PC-9 (cell line): ENCODE results near the gene CCNY. TPM values are rescaled to one million over a fixed set of nuclear protein-coding genes. Genes with fewer than 3 reads are reported as not detected.

Experiments used
- BruUV-seq: library from RNA; stranded (reverse); fragments of 400-500 nt; replicated peaks from 2 replicates; lab custom pipeline; 2021; lab: Mats Ljungman, UMichigan
- CTCF ChIA-PET: fragments of 300-600 bp; sonication (Branson Sonifier 250); formaldehyde crosslinking; loops from one replicate; lab custom pipeline; 2022; ENCODE audit warnings: antibody characterized with exemption; lab: Charles Lee
- POLR2A ChIA-PET: fragments of 300-600 bp; sonication (Branson Sonifier 250); formaldehyde crosslinking; loops from one replicate; lab custom pipeline; 2022; ENCODE audit warnings: antibody characterized with exemption; ENCODE audit not compliant: unreplicated experiment; lab: Charles Lee
- DNase-seq, 2 experiments: peaks; one replicate each; pipeline versions ENCODE4 v3.0.0 to v3.0.0-alpha.2; 2015 to 2022; ENCODE audit warnings: mixed read lengths in 1 of 2
- H2AFZ ChIP-seq: fragments of 200-600 bp; sonication (generic); 2 replicates; pipeline ENCODE4 v1.8.1; 2017; ENCODE audit warnings: antibody characterized with exemption
- H3F3A ChIP-seq: fragments of 200-600 bp; sonication (generic); 2 replicates; pipeline ENCODE4 v1.8.1; 2017; ENCODE audit warnings: antibody characterized with exemption, mild to moderate bottlenecking, low read depth; ENCODE audit not compliant: insufficient read depth
- H3K27ac ChIP-seq: fragments of 200-600 bp; sonication (generic); 2 replicates; pipeline ENCODE4 v1.6.1; 2016; ENCODE audit warnings: mixed run types
- H3K27me3 ChIP-seq: fragments of 200-600 bp; sonication (generic); 2 replicates; pipeline ENCODE4 v1.6.1; 2016; ENCODE audit warnings: low read depth, mixed run types; ENCODE audit not compliant: insufficient read depth
- H3K36me3 ChIP-seq: fragments of 200-600 bp; sonication (generic); 2 replicates; pipeline ENCODE4 v1.6.1; 2016; ENCODE audit warnings: low read depth, mixed run types
- H3K4me1 ChIP-seq: fragments of 200-600 bp; sonication (generic); replicated peaks from 2 replicates; pipeline ENCODE4 v1.6.1; 2016; ENCODE audit warnings: mixed run types; ENCODE audit not compliant: insufficient read depth
- H3K4me2 ChIP-seq: fragments of 200-600 bp; sonication (generic); 2 replicates; pipeline ENCODE4 v1.6.1; 2017; ENCODE audit warnings: mixed run types
- H3K4me3 ChIP-seq: fragments of 200-600 bp; sonication (generic); 2 replicates; pipeline ENCODE4 v1.6.1; 2016; ENCODE audit warnings: mixed run types
- H3K79me2 ChIP-seq: fragments of 200-600 bp; sonication (generic); 2 replicates; pipeline ENCODE4 v1.6.1; 2017; ENCODE audit warnings: low read depth, mixed run types
- H3K9me2 ChIP-seq: fragments of 200-600 bp; sonication (generic); 2 replicates; pipeline ENCODE4 v1.8.1; 2017; ENCODE audit warnings: mild to moderate bottlenecking; ENCODE audit not compliant: insufficient read depth
- H3K9me3 ChIP-seq: fragments of 200-600 bp; sonication (generic); 2 replicates; pipeline ENCODE4 v1.8.1; 2016; ENCODE audit warnings: low read depth; ENCODE audit not compliant: insufficient read depth
- H4K20me1 ChIP-seq: fragments of 200-600 bp; sonication (generic); 2 replicates; pipeline ENCODE4 v1.8.1; 2017; ENCODE audit not compliant: insufficient read depth
- EZH2 ChIP-seq: fragments of 200-600 bp; sonication (generic); IDR thresholded peaks from 2 replicates; pipeline ENCODE4 v1.8.0; 2017; ENCODE audit warnings: antibody characterized with exemption, low read depth
- intact Hi-C: fragments of 100-400 bp; cut with micrococcal nuclease; formaldehyde crosslinking; loops from one replicate; pipeline ENCODE4 v1.10.0; 2022; ENCODE audit not compliant: unreplicated experiment
- total RNA-seq: library from RNA; stranded (reverse); gene quantifications from 2 replicates; pipeline ENCODE4 v1.2.3, GENCODE V29; 2021
- TF ChIP-seq, protein P1 (sequence below): fragments of 200-600 bp; sonication (generic); conservative IDR thresholded peaks from 2 replicates; pipeline ENCODE4 v1.6.1; 2017; ENCODE audit warnings: mixed run types, antibody characterized with exemption, mild to moderate bottlenecking, moderate library complexity

Gene CCNY
- total RNA-seq, 1 experiment from 2014 or later = 69.5 TPM

DNA sequence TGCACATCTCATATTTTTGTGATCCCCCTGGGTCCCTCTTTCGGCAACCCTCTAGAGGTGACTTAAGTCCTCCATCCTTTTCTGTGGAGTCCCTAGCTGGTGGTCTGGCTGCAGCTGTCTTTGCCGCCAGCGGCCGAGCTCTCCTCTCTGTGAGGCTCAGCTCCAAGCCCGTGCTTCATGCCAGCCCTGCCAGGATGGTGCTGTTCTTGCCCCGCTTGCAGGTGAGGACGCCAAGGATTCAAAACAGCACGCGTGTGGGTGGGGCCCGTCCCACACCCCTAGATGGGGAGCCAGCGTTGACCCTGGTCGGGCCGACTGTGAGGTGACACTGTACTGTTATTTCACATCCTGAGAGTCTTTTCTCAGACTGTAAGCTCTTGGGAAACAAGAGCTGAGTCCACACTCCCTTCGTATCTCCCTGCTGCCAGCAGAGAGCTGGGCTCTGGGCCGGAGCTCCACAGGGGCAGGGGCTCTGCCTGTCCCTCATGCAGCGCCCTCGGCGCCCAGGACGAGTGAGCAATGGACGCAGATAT is 232.2 kb downstream of the CCNY start:
- Histone ChIP-seq H3K9me3 (no peaks in the 10 kb centered on the region), H3K79me2 (no peaks in the 10 kb centered on the region), H3K4me3 (no peak overlapping the region), H4K20me1 (no peaks in the 10 kb centered on the region), H3K36me3 (no peaks in the 10 kb centered on the region), H3K9me2 (no peaks in the 10 kb centered on the region), H2AFZ (no peak overlapping the region), H3F3A (no peaks in the 10 kb centered on the region), H3K4me2 (no peak overlapping the region), H3K4me1 (no peaks in the 10 kb centered on the region), H3K27me3 (no peaks in the 10 kb centered on the region), H3K27ac (no peak overlapping the region)
- no TSS peak for BruUV-seq
- no peak for TF ChIP-seq EZH2
- TF ChIP-seq, protein P1, sequence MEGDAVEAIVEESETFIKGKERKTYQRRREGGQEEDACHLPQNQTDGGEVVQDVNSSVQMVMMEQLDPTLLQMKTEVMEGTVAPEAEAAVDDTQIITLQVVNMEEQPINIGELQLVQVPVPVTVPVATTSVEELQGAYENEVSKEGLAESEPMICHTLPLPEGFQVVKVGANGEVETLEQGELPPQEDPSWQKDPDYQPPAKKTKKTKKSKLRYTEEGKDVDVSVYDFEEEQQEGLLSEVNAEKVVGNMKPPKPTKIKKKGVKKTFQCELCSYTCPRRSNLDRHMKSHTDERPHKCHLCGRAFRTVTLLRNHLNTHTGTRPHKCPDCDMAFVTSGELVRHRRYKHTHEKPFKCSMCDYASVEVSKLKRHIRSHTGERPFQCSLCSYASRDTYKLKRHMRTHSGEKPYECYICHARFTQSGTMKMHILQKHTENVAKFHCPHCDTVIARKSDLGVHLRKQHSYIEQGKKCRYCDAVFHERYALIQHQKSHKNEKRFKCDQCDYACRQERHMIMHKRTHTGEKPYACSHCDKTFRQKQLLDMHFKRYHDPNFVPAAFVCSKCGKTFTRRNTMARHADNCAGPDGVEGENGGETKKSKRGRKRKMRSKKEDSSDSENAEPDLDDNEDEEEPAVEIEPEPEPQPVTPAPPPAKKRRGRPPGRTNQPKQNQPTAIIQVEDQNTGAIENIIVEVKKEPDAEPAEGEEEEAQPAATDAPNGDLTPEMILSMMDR = no peak
- DNase-seq = no peak
- ChIA-PET CTCF (no interaction called here), POLR2A (no interaction called here)
- intact Hi-C loops = no loop called here

DNA sequence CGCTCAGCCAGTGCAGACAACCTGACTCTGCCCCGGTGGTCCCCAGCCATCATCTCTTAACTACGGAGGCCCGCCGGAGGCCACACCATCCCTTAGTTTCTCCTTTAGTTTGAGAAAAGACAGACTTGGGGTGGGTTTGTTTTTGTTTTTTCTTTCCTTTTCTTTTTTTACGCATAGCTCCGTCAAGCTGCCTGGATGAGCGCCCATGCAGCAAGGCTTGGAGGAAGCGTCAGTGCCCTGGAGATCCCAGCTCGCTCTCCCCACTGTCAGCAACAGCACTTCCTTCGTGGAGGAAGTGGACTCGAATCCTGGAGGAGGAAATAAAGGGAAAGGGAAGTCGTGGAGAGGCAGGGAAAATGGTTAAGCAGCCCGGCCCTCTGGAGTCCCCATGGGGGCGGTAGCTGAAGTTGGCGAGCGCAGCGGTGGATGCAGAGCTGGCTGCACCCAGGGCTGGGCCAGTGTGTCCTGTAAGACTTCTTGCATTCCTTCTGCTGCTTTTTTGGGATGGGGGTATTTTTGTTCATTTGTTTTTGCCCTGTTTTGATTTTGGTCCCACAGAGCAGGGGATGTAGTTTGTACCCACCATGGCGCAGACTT is 232.9 kb downstream of the CCNY start:
- Histone ChIP-seq H4K20me1 (no peaks in the 10 kb centered on the region), H3K4me2 (no peak overlapping the region), H3K27me3 (no peaks in the 10 kb centered on the region), H3F3A (no peaks in the 10 kb centered on the region), H3K4me3 (no peak overlapping the region), H3K79me2 (no peaks in the 10 kb centered on the region), H3K9me2 (no peaks in the 10 kb centered on the region), H3K36me3 (no peaks in the 10 kb centered on the region), H2AFZ (no peak overlapping the region), H3K9me3 (no peaks in the 10 kb centered on the region), H3K4me1 (no peaks in the 10 kb centered on the region), H3K27ac (no peak overlapping the region)
- TF ChIP-seq EZH2 = no peak
- TF ChIP-seq, protein P1 = no peak
- POLR2A ChIA-PET = no interaction called here
- intact Hi-C loops = no loop called here
- CTCF ChIA-PET = no interaction called here
- TSS peak; percentile 50 for BruUV-seq
- DNase-seq = no peak

DNA sequence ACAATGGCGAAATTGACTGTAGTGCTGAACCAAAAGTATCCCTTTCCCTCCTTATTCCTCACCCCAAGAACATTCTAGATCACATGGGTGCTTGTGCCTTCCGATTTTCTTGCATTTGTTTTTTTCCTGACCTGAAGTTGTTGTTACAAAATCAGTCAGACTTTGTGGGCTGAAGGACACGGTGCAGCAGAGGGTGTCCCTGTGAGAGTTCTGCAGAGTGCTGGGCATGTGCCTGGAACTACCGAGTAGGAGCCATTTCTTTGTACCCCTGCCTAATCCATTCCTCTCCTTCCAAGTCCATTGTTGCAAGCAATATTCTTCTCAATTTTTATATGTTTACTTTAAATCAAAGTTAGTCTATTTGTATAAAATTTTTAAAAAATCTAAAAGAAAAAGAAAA is 233.5 kb downstream of the CCNY start:
- Histone ChIP-seq H3K27me3 (no peaks in the 10 kb centered on the region), H3K27ac (no peak overlapping the region), H3K9me3 (no peaks in the 10 kb centered on the region), H4K20me1 (no peaks in the 10 kb centered on the region), H3K4me2 (no peak overlapping the region), H3K4me3 (no peak overlapping the region), H3K79me2 (no peaks in the 10 kb centered on the region), H3K9me2 (no peaks in the 10 kb centered on the region), H3F3A (no peaks in the 10 kb centered on the region), H3K4me1 (no peaks in the 10 kb centered on the region), H3K36me3 (no peaks in the 10 kb centered on the region), H2AFZ (no peak overlapping the region)
- ChIA-PET POLR2A (no interaction called here), CTCF (no interaction called here)
- no peak for TF ChIP-seq EZH2
- TF ChIP-seq, protein P1 = no peak
- no peak for DNase-seq
- intact Hi-C loops = no loop called here
- no TSS peak for BruUV-seq
